Loucy (cell line): ENCODE measurements around the gene LRCH1.

Experiments used
- EZH2phosphoT487 ChIP-seq: fragments of 200-600 bp; IDR thresholded peaks from 2 replicates; pipeline ENCODE4 v1.6.1; 2018; ENCODE audit warnings: antibody characterized with exemption, mild to moderate bottlenecking, moderate library complexity, borderline replicate concordance
- TF ChIP-seq, protein P1 (sequence below): fragments of 200-600 bp; sonication (generic); conservative IDR thresholded peaks from 2 replicates; pipeline ENCODE4 v1.5.1; 2014; ENCODE audit warnings: mild to moderate bottlenecking, antibody characterized with exemption, low read length

DNA sequence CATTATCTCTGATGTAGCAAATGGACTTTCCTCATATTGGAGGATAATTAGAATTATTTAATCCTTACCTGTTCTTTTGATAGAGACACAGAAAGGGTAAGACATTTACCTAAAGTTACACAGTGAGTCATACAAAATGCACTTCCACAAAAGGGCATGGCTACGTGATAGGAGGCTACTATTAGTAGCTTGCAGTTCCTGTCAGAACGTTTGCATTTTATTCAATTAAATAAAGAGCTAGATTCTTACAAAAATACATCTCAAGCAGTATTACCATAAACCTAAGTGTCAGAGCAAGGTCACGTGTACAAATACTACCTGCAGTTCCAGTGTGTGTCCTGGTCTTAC is 123.4 kb downstream of the LRCH1 start:
- TF ChIP-seq, protein P1, sequence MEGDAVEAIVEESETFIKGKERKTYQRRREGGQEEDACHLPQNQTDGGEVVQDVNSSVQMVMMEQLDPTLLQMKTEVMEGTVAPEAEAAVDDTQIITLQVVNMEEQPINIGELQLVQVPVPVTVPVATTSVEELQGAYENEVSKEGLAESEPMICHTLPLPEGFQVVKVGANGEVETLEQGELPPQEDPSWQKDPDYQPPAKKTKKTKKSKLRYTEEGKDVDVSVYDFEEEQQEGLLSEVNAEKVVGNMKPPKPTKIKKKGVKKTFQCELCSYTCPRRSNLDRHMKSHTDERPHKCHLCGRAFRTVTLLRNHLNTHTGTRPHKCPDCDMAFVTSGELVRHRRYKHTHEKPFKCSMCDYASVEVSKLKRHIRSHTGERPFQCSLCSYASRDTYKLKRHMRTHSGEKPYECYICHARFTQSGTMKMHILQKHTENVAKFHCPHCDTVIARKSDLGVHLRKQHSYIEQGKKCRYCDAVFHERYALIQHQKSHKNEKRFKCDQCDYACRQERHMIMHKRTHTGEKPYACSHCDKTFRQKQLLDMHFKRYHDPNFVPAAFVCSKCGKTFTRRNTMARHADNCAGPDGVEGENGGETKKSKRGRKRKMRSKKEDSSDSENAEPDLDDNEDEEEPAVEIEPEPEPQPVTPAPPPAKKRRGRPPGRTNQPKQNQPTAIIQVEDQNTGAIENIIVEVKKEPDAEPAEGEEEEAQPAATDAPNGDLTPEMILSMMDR = no peak
- TF ChIP-seq EZH2phosphoT487 = no peak
